Neural progenitor cell (in vitro differentiated cells): Measurements from ENCODE around the gene CHST3.

Experiments
- EZH2 ChIP-seq: fragments of 200-600 bp; sonication (generic); IDR thresholded peaks from 2 replicates; pipeline ENCODE4 v1.6.1; 2017; ENCODE audit warnings: antibody characterized with exemption, mild to moderate bottlenecking, moderate library complexity
- TF ChIP-seq, protein P1 (sequence below): fragments of 200-600 bp; sonication (generic); IDR thresholded peaks from 2 replicates; pipeline ENCODE4 v1.5.1; 2017; ENCODE audit warnings: antibody characterized with exemption, mild to moderate bottlenecking

DNA sequence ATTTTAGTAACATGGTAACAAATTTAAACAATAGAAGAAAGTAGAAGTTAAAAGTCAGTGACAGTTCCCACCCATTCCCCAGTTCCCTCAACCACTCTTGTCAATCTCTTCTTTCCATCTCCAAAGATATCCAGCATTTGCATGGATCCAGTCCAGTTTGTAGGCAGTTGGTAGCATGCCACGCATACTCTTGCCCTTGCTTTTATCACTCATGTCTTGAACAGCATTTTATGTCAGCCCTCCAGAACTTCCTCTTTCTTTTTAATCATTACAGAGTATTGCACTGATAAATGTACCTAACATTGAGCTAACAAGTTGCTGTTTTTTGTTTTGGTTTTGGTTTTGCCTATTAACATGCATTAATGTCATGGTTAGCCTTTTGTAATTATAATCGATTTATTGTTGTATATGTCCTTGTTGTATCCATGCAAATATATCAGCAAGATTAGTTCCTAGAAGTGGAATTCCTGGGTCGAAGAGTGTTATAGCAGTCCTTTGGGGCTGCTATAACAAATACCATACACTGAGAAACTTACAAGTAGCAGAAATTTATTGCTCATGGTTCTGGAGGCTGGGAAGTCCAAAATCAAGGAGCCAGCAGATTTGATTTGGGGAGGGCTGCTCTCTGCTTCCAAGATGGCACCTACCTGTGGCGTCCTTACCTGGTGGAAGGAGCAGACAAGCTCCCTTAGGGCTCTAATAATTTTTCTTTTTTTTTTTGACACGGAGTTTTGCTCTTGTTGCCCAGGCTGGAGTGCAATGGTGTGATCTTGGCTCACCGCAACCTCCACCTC is 25.7 kb downstream of the CHST3 start:
- TF ChIP-seq, protein P1, sequence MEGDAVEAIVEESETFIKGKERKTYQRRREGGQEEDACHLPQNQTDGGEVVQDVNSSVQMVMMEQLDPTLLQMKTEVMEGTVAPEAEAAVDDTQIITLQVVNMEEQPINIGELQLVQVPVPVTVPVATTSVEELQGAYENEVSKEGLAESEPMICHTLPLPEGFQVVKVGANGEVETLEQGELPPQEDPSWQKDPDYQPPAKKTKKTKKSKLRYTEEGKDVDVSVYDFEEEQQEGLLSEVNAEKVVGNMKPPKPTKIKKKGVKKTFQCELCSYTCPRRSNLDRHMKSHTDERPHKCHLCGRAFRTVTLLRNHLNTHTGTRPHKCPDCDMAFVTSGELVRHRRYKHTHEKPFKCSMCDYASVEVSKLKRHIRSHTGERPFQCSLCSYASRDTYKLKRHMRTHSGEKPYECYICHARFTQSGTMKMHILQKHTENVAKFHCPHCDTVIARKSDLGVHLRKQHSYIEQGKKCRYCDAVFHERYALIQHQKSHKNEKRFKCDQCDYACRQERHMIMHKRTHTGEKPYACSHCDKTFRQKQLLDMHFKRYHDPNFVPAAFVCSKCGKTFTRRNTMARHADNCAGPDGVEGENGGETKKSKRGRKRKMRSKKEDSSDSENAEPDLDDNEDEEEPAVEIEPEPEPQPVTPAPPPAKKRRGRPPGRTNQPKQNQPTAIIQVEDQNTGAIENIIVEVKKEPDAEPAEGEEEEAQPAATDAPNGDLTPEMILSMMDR = no peak
- TF ChIP-seq EZH2 = no peak
